ENCODE results near the gene BMP7. TPM values are rescaled to one million over a fixed set of nuclear protein-coding genes. Genes with fewer than 3 reads are reported as not detected.

Gene BMP7
- total RNA-seq, 2 donors from 2014 or later = not detected

- H3K36me3 Mint-ChIP-seq (ENCODE audit: low read depth) = no peaks in the 10 kb centered on the region
- H3K9me3 ChIP-seq (ENCODE audit: control insufficient read depth, low read length, poor library complexity, severe bottlenecking) = no peaks in the 10 kb centered on the region
- H3K4me3 Mint-ChIP-seq = no peak overlapping the region
- DNase-seq (no peak), ATAC-seq (no peak)
- H3K27me3 Mint-ChIP-seq = peaks cover 11% of the 10 kb centered on the region
- peaks cover 2% of the 10 kb centered on the region for H3K4me1 Mint-ChIP-seq
- H3K27ac Mint-ChIP-seq = no peak overlapping the region
Measured at GRCh38 chr20:57187068-57187634, 79.3 kb downstream of the BMP7 start.

DNA sequence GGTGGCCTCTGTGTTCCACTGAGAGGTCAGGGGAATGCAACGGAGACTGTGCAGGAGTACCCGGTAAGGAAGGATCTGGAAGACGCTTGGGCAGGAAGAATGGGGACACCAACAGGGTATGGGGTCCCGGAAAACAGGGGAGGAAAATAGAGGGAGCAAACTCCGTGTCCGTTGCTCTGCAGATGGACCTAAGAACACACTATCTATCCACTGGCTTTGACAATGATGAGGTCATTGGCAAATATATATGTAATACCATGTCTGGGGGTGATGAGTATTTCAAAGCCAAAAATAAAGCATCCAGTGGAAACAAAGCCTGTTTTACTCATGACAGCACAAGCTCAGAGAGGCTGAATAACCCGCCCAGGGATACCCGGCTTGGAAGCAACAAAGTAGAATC is 80.2 kb downstream of the BMP7 start:
- H3K27ac Mint-ChIP-seq = no peak overlapping the region
- DNase-seq (no peak), ATAC-seq (no peak)
- H3K36me3 Mint-ChIP-seq (ENCODE audit: low read depth) = no peaks in the 10 kb centered on the region
- peaks cover 2% of the 10 kb centered on the region for H3K4me1 Mint-ChIP-seq
- peaks cover 11% of the 10 kb centered on the region for H3K27me3 Mint-ChIP-seq
- no peaks in the 10 kb centered on the region for H3K9me3 ChIP-seq (ENCODE audit: control insufficient read depth, low read length, poor library complexity, severe bottlenecking)
- no peak overlapping the region for H3K4me3 Mint-ChIP-seq

DNA sequence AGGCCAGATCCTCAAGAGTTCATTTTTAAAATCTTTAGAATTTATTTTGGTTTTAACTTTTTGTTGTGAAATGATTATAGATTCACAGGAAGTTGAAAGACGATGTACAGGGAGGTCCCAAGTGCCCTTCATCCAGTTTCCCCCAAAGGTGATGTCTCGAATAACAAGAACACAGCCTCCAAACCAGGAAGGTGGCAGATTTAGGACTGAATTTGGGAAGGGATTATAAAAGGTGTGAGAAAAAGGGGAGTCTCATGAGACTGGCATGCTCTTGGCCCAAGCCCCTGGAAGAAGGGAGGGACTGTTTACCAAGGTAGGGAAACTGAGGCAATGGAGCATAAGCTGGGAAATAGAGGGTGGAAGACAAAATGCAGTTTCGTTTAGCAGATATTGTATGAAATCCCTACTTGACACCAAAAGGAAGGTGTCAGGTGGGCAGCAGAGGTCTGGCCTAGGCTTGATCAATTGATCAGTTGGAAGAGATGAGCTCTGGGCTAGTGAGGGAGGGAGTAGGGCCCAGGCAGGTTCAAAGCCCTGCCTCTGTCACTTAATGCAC is 81.2 kb downstream of the BMP7 start:
- no peak overlapping the region for H3K27ac Mint-ChIP-seq
- H3K4me3 Mint-ChIP-seq = no peak overlapping the region
- DNase-seq (no peak), ATAC-seq (no peak)
- no peaks in the 10 kb centered on the region for H3K9me3 ChIP-seq (ENCODE audit: control insufficient read depth, low read length, poor library complexity, severe bottlenecking)
- peaks cover 2% of the 10 kb centered on the region for H3K4me1 Mint-ChIP-seq
- H3K36me3 Mint-ChIP-seq (ENCODE audit: low read depth) = no peaks in the 10 kb centered on the region
- peaks cover 16% of the 10 kb centered on the region for H3K27me3 Mint-ChIP-seq

DNA sequence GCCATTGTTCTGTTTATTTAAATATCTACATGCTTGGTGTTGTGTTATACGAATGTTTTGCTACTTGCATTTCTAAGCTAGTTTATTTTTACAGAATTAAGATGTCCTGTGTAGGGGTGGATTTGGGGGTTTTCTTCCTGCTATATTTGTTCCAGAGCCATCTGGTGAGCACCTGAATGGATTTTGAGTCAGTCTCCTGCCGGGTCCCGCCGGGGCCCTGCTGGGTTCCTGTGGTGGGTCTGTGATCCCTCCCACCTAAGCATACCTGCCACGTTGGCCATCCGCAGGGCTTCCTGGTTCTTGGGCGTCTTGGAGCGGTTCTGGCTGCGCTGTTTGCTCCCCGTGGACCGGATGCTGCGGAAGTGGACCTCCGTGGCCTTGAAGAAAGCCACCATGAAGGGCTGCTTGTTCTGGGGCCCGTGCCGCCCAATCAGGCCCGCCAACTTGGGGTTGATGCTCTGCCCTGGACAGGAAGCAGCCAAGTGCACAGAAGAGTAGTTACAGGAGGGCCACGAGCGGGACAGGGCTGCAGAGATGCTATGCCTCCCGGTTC is 82.9 kb downstream of the BMP7 start:
- Mint-ChIP-seq H3K36me3 (ENCODE audit: low read depth) (no peaks in the 10 kb centered on the region), H3K27ac (no peak overlapping the region), H3K4me1 (no peaks in the 10 kb centered on the region), H3K27me3 (peaks cover 28% of the 10 kb centered on the region), H3K4me3 (no peak overlapping the region)
- ATAC-seq (no peak), DNase-seq (no peak)
- no peaks in the 10 kb centered on the region for H3K9me3 ChIP-seq (ENCODE audit: control insufficient read depth, low read length, poor library complexity, severe bottlenecking)

DNA sequence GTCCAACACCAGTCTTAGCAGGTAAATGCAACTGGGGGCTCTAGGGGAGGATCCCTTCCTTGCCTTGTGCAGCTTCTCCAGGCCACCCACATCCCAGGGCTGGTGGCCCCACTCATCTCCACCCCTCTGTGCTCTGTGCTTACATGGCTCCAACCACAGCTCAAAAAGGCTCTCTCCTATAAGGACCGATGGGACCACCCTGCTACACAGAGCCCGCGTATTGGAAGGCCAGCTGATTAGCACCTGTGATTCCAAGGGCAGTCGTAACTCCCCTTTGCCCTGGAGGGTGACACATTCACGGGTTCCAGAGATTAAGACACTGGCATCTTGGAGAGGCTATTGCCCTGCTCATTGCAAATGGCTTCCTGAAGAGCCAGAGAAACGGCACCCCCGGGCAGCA is 84.8 kb downstream of the BMP7 start:
- peaks cover 37% of the 10 kb centered on the region for H3K27me3 Mint-ChIP-seq
- H3K4me3 Mint-ChIP-seq = no peak overlapping the region
- no peaks in the 10 kb centered on the region for H3K36me3 Mint-ChIP-seq (ENCODE audit: low read depth)
- ATAC-seq (no peak), DNase-seq (no peak)
- H3K27ac Mint-ChIP-seq = no peak overlapping the region
- no peaks in the 10 kb centered on the region for H3K4me1 Mint-ChIP-seq
- H3K9me3 ChIP-seq (ENCODE audit: control insufficient read depth, low read length, poor library complexity, severe bottlenecking) = no peaks in the 10 kb centered on the region

DNA sequence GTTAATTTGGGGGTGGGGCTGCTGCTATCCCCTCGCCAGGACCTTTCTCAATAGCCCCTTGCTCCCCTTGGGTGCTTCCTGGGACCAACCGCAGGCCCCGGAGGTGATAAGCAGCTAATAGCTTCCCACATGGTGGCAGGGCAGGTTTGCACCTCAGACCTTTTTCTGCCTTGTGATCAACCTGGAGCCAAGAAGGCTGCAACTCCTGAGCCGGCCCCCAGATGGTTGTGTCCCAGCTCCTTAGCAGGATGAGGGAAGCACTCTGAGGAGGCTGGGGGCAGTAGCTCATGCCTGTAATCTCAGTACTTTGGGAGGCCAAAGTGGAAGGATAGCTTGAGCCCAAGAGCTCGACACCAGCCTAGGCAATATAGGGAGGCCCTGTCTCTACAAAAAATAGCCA is 85.5 kb downstream of the BMP7 start:
- Mint-ChIP-seq H3K27me3 (peaks cover 38% of the 10 kb centered on the region), H3K36me3 (ENCODE audit: low read depth) (no peaks in the 10 kb centered on the region), H3K4me3 (no peak overlapping the region), H3K4me1 (no peaks in the 10 kb centered on the region), H3K27ac (no peak overlapping the region)
- DNase-seq (no peak), ATAC-seq (no peak)
- no peaks in the 10 kb centered on the region for H3K9me3 ChIP-seq (ENCODE audit: control insufficient read depth, low read length, poor library complexity, severe bottlenecking)

DNA sequence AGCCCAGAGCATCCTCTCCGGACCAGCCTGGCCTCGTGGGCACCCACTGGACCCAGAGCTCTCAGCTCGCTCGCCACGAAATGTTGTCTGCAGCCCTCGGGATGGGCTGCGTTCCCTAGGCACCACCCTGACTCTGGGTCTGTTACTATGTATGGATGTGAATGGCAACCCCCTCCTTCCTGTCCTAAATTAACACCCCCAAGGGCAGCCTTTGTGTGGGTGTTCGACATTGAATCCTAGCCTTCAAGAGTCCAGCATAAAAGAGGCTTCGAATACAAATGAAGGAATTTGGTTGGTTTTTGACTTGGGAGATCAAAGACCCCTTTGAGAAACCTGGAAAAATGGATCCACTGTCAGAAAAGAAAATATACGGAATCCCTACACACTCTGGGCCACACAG is 86.1 kb downstream of the BMP7 start:
- Mint-ChIP-seq H3K4me1 (no peaks in the 10 kb centered on the region), H3K27ac (no peak overlapping the region), H3K4me3 (no peak overlapping the region), H3K27me3 (peaks cover 43% of the 10 kb centered on the region), H3K36me3 (ENCODE audit: low read depth) (no peaks in the 10 kb centered on the region)
- no peaks in the 10 kb centered on the region for H3K9me3 ChIP-seq (ENCODE audit: control insufficient read depth, low read length, poor library complexity, severe bottlenecking)
- no peak for DNase-seq
- ATAC-seq = no peak

GRCh38 chr20:57179265-57179664 is 87.2 kb downstream of the BMP7 start:
- no peaks in the 10 kb centered on the region for H3K9me3 ChIP-seq (ENCODE audit: control insufficient read depth, low read length, poor library complexity, severe bottlenecking)
- H3K27ac Mint-ChIP-seq = no peak overlapping the region
- ATAC-seq (no peak), DNase-seq (no peak)
- peaks cover 53% of the 10 kb centered on the region for H3K27me3 Mint-ChIP-seq
- H3K4me3 Mint-ChIP-seq = no peak overlapping the region
- H3K36me3 Mint-ChIP-seq (ENCODE audit: low read depth) = no peaks in the 10 kb centered on the region
- H3K4me1 Mint-ChIP-seq = no peaks in the 10 kb centered on the region

GRCh38 chr20:57178582-57179111 is 87.8 kb downstream of the BMP7 start:
- no peaks in the 10 kb centered on the region for H3K4me1 Mint-ChIP-seq
- H3K4me3 Mint-ChIP-seq = no peak overlapping the region
- peaks cover 50% of the 10 kb centered on the region for H3K27me3 Mint-ChIP-seq
- H3K9me3 ChIP-seq (ENCODE audit: control insufficient read depth, low read length, poor library complexity, severe bottlenecking) = no peaks in the 10 kb centered on the region
- no peak for ATAC-seq
- H3K27ac Mint-ChIP-seq = no peak overlapping the region
- no peaks in the 10 kb centered on the region for H3K36me3 Mint-ChIP-seq (ENCODE audit: low read depth)
- DNase-seq = no peak

- H3K4me3 Mint-ChIP-seq = no peak overlapping the region
- no peak for ATAC-seq
Measured at GRCh38 chr20:57177636-57178280, 88.7 kb downstream of the BMP7 start.

DNA sequence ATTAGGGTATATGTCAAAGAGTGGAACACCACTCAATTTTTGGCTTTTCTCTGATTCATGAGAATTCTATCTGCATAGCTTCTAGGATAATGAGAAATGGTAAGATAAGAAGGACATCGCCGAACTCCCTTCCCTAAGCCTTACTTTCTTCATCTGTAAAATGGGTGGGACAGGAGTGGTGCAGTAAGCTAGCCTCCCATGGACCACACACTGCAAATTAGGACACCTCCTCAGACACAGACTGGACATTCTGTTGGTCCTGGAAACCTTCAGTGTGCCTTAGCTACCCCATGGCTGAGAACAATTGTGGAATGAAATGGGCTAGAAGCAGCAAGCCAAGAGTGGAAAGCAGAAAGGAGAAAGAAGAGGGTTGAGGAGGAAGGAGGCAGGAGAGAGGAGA is 89.6 kb downstream of the BMP7 start:
- Mint-ChIP-seq H3K4me1 (no peaks in the 10 kb centered on the region), H3K27ac (no peak overlapping the region), H3K27me3 (peaks cover 46% of the 10 kb centered on the region), H3K36me3 (ENCODE audit: low read depth) (no peaks in the 10 kb centered on the region), H3K4me3 (no peak overlapping the region)
- no peaks in the 10 kb centered on the region for H3K9me3 ChIP-seq (ENCODE audit: control insufficient read depth, low read length, poor library complexity, severe bottlenecking)
- ATAC-seq (no peak), DNase-seq (no peak)

More at GRCh38 chr20:57177636-57178280, 88.7 kb downstream of the BMP7 start:
- no peak for DNase-seq
- Mint-ChIP-seq H3K27ac (no peak overlapping the region), H3K36me3 (ENCODE audit: low read depth) (no peaks in the 10 kb centered on the region), H3K27me3 (peaks cover 43% of the 10 kb centered on the region), H3K4me1 (no peaks in the 10 kb centered on the region)
- H3K9me3 ChIP-seq (ENCODE audit: control insufficient read depth, low read length, poor library complexity, severe bottlenecking) = no peaks in the 10 kb centered on the region

DNA sequence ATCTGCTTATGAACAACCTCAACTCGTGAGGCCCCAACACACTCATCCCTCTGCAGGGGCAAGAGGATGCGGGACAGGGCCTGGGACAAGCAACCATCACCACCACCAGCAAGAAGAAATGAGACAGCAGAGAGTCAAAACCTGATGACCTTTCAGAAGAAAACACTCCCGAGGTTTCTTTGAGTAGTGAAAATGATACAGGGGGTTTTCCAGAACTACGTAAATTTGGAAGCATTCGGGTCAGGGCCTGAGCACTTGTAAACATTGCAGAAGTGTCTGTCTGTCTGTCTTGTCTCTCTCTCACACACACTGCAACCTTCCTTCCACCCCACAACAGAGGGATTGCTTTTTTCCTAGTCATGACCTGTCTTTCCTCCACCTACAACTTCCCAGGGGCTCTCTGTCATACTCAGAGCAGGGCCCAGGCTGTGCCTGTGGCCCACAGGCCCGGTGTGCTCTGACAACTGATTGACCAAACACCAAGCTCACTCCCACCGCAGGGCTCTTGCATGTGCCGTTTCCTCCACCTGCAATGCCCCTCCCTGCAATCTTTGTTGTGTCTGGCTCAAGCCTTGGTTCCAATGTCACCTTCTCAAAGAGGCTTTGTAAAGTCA is 90.9 kb downstream of the BMP7 start:
- no peak overlapping the region for H3K27ac Mint-ChIP-seq
- no peaks in the 10 kb centered on the region for H3K36me3 Mint-ChIP-seq (ENCODE audit: low read depth)
- peaks cover 52% of the 10 kb centered on the region for H3K27me3 Mint-ChIP-seq
- no peak overlapping the region for H3K4me3 Mint-ChIP-seq
- ATAC-seq (no peak), DNase-seq (no peak)
- no peaks in the 10 kb centered on the region for H3K4me1 Mint-ChIP-seq
- no peaks in the 10 kb centered on the region for H3K9me3 ChIP-seq (ENCODE audit: control insufficient read depth, low read length, poor library complexity, severe bottlenecking)

DNA sequence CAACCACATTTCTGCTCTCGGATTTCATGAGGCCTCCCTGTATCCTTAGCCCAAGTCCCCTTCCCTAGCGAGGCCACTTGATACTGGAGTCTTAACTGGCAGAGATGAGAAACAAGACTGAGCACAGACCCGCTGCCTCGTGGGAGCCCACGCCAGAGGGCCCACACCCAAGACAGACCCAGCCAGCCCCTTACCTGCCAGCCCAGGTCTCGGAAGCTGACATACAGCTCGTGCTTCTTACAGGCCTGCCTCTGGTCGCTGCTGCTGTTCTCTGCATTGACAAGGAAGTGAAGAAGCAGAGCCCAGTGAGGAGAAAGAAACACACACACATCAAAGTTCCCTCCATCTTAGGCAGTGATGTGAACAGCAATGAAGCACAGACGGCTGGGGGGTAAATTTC is 91.7 kb downstream of the BMP7 start:
- H3K4me1 Mint-ChIP-seq = no peaks in the 10 kb centered on the region
- no peak overlapping the region for H3K4me3 Mint-ChIP-seq
- no peaks in the 10 kb centered on the region for H3K36me3 Mint-ChIP-seq (ENCODE audit: low read depth)
- DNase-seq = no peak
- no peaks in the 10 kb centered on the region for H3K9me3 ChIP-seq (ENCODE audit: control insufficient read depth, low read length, poor library complexity, severe bottlenecking)
- no peak for ATAC-seq
- no peak overlapping the region for H3K27ac Mint-ChIP-seq
- peaks cover 45% of the 10 kb centered on the region for H3K27me3 Mint-ChIP-seq

Measured in T-helper 17 cell (primary cell).